GM21825 (cell line): ENCODE data around the gene GFOD1.
A peak's percentile ranks its signal among the peaks of the same experiment; 100 is the strongest.

Source experiments
- ATAC-seq: cut with Tn5 transposase; IDR thresholded peaks from one replicate; pipeline ENCODE4 v1.9.1; 2021; ENCODE audit warnings: mild to moderate bottlenecking, moderate library complexity; ENCODE audit not compliant: unreplicated experiment

Gene GFOD1

DNA sequence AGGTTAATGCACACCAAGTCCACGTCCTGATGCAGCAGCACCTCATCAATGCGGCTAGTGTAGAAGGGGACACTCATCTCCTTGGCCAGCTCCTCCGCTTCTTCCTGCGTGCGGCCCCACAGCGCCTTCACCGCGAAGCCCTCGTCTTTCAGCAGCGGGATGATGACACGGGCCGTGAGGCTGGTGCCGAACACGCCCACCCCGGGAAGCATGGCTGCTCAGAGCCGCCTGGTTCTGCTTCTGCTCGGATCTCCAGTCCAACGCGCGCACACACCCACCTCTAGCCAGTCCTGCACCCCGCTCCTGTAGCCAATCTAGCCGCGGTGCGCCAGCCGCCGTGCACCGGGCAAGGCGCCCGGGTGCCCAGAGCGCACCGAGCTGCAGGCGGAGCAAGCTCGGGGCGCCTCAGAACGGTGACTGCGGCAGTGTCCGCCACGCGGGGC, 700 bp downstream of the GFOD1 start:
- peak; percentile 17 for ATAC-seq

DNA sequence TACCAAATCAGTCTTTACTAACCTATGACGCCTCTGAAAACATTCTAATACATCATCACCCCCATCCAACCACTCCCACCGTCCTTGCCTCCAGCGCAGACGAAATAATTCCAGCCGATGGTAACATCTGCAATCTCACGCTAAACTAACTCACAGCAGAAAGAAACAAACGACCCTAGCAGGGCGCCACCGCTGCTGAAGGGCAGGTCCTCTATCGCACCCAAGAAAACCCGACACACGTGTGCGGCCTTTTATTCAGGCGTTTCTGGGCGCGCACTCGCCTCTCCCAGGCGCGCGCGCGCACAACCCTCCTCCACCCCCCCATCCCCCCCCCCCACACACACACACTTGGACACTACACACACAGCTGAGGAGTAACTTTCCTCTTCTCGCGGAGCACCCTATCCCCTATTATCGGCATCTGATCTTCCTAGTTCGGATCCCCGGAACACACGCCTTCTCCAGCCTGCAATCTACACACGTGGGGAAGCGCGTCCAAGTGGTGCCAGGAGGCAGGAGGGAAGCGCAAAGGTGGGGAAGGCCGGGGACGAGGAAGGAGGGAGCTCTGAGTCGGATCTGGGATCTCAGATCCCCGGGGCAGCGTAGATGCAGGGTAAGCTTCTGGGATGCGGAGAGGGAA, 1.4 kb downstream of the GFOD1 start:
- no peak for ATAC-seq

DNA sequence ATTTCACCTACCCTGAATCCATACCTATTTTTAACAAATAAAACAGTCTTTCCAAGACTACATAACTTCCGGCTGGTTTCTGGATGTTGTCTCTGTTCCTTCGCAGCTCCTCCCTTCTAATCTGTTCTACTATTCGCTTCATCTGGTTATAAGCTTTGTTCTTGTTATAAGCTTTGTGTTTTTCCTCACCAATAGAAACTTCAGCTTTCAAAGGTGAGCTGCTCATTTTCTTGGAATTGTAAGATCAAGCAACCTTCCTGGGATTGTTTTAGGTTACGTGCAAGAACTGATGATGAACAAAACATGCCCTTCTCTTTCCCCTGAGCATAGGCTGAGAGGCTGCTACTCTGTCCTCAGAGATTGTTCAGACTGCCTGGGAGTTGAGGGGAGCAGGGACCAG, 2.1 kb downstream of the GFOD1 start:
- ATAC-seq: no peak

DNA sequence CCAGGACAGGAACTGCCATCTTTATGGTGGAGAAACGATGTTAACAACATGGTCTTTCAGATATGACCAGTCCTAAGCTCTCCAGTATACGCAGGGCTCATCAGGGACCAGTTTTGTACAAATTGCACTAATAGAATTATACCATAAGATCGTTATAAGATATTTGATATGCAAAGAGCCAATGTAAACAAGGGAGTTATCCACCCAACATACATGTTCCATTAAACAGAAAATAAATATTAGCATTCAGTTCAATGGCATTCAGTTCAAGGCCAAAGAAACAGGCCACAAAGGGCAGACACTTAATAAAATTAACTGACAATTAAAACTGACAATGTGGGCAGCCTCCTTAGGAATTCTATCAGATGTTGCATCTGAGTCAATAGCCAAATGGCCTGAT, 2.6 kb downstream of the GFOD1 start:
- ATAC-seq: no peak

DNA sequence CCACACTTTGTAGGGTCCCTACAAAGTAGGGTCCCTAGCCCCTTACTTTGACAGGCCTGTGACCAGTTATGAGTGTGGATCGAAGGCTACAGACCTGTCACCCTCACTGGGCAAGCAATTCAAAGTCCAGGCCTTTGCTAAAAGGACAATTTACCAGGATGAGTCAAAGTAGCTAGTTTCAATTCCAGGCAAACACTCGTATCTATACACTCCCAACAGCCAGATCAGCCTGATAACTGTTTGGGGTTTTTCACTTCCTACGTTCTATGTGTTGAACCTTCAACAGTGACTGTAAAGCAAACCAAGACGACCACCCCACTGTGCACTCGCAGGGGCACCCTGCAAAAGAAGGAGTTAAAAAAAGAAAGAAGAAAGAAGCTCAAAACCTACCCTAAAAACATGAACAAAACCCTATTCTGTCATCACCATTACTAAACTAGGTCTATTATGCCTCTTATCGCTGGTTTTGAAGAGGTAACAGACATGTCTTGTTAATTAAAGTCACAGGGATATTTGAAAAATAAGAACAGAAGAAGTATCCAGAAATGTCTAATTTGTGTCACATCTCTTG, 3.2 kb downstream of the GFOD1 start:
- ATAC-seq: no peak

DNA sequence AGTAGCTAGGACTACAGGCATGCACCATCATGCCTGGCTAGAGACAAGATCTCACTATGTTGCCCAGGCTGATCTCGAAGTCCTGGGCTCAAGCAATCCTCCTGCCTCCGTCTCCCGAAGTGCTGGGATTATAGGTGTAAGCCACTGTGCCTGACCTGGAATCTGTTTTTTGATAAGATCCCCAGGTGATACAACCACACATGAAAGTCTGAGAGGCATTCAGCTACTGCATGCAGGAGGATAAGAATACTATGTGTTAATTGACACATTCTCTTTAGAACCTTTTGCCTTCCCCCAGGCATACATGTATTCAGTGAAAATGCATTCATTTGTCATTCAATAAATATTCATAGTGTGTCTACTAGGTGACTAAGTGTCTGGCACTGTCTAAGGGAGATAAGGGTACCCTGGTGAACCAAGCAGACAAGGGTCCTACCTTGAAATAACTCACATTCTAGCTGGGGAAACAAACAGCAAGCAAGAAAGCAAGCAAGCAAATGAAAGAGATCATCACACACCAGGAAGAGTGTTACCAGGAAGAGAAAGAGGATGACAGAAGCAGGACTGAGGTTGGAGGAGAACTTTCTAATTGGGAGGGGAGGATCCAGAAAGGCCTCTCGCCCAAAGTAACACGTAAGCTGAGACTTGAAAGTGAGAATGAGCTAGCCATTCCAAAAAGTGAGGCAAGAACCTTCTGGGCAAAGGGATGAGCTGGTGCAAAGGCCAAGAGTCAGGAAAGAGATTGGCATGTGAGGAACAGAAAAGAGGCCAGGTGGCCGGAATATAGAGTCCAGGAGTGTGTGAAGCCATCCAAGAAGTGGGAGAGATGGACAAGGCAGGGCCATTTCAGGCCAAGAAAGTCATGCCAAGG, 6.5 kb downstream of the GFOD1 start:
- no peak for ATAC-seq

DNA sequence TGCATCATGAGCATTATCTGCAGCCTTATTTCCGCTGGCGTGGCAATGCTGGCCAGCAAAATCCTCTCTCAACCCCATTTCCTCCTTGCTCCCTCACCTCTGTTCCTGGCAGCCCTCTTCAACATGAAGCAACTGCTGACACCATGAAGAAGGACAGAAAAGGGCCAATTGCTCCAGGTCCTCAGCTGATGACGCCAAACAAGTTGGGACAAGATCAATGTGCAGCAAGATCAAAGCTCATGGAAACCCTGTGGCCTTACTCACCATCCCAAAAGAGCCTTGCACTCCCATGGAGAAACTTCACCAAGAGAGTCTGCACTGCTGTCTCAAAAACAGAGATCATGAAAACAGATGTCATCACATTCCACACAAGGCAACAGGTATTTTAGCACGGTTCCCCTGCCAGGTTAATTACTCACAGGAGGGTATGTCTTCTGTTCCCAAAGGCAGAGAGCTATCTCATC, 7.4 kb downstream of the GFOD1 start:
- ATAC-seq: no peak

DNA sequence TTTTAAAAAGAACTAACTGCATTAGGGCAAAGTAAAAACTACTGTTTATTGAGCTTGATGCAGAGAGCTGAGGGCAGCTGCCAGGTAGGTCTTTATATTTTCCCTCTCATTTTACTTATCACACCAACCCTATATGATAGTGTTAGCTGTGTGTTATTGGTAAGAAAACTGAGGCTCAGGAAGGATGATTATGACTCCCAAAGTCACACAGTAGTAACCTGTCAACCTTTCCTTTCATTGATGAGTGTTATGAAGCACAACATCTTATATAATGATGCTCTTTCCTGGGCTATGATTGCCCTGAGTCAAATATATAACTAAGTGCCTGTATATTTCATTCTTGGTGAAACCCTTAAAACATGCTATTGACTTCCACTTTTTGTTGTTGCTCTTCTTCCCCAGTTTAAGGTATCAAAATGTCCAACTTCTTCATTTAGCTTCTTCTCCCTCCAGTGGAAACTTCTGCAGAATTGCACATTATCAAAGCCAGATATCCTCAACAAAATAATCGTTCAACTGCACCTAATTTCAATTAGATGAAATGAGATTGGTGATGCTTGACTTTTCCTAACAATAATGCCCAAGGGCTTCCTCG, 8.1 kb downstream of the GFOD1 start:
- no peak for ATAC-seq

DNA sequence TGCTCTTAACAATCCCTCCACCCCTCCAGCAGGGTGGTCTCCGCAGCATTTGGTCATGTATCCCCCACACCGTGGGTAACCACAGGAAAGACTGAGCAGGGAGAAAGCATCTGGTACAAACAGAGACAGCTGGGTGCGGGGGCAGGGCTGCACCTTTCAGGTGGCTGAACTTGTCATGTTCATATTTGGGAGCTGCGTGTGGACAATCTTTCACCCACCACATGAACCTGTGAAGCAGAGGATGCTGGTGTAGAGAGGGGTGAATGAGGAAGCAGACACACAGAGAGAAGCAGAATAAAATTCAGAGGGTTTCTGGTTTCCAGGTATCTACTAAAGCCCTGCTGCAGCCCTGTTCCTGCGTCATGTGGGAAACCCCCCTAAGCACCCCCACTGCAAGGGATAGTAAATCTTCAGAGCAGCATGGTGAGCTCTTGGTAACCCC, 8.9 kb downstream of the GFOD1 start:
- no peak for ATAC-seq

DNA sequence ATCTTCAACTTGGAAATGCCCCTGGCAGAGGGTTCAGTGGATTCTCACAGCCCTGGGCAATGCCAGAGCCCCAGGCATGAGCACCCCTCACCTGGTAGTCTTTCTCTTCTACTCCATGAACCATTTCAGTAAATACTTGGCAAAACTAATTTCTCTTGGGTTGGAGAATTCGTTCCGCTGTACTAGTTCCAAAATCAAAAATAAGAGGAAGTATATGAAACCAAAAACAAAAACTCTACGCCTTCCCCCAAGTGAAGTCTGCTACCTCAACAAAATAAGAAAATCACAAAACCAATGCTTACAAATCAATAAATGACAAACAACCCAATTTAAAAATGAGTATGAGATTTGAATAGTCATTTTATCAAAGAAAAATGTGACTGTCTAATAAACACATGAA, 12.6 kb downstream of the GFOD1 start:
- no peak for ATAC-seq

DNA sequence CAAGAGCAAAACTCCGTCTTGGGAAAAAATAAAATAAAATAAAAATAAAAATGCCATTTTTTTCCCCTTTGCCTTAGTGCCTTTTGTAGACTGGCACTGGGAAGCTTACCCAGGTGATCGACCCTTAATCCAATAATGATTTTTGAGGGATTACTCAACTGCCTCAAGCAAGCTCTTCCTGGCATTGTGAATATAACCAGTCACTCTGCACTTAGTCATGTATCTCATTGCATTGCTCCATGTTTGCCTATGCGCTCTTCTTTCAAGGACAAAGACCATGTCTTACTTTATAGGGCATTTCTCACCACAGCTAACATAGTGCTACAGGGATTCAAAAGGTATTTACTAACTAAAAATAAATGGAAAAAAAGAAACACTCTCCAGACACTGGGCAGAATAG, 13.0 kb downstream of the GFOD1 start:
- no peak for ATAC-seq

DNA sequence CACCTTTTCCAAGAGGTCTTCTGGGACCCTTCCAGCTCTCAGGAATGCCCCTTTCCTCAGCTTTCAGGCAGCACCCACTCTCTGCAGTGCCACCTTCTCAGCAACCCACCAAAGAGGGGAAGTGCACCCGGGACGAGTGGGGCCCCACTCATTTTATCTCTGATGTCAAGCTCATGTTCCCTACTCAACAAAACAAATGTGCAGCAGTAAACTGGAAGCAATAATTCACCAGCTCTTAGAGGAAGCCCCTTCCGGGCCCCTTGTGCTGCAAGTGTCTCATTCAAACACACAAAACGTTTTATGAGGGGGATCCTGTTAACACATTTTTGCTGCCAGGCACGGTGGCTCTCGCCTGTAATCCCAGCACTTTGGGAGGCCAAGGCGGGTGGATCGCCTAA, 13.6 kb downstream of the GFOD1 start:
- ATAC-seq: no peak

DNA sequence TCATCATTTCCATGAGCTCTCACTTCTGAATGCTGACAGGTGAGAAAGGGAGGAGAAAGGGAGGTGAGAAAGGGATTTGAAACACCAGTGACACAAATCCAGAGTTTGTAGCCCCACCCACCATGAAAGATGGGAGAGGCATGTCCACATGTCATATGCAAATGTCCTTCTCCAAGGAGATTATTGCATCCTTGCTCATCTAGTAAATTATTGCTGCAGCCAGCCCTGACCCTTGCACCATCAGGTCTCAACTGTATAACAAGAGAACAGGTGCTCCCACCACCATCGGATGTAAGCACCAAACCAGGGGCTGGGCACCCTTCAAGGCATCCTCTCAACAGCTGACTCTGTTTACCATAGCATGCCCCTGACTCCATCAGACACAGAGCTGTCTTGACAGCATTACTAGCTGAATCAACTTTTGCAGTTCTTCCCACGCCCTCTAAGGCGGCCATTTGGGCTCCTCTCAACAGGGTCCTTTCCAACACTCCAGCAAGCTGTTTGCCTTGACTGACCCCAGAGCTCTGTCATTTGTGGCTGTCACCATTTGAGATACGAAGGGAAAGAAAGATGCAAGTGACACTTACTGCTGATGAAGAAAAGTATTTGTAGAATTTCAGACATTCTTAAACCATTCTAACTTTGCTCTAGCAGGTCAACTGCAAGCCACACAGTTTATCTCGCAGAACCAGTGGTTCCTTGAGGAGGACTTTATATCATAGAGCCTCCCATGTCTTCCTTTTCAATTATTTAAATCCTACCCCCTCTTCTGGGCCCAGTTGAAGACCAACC, 14.2 kb downstream of the GFOD1 start:
- no peak for ATAC-seq

DNA sequence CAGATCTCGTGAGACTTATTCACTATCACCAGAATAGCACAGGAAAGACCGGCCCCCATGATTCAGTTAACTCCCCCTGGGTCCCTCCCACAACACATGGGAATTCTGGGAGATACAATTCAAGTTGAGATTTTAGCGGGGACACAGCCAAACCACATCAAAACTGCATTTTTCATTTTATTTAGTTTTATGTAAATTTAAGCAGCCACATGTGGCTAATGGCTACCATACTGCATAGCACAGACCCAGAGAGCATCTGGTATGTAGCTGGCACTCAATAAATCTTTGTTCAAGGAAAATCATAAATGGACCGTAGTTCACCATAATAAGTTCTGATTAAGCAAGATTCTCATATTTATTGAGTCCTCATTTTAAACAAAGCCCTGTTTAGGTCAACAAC, 15.3 kb downstream of the GFOD1 start:
- no peak for ATAC-seq

DNA sequence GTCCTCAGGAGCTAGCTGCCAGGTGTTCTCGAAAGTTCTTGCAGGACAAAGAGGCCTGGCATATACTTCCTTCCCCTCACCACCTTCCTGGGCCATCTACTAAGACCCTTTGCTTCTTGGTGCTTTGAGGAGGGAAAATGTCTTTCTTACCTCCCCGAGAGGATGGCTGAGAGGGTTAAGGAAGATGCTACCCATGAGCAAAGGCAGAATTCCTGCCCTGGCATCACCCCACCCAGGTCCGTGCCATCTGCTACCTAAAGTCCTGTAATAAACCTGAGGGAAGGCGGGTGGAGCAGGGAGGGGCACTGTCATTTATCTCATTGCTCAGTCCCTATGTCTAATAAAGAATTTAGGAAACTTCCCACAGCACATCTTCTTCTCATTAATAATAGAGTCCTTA, 16.2 kb downstream of the GFOD1 start:
- no peak for ATAC-seq

DNA sequence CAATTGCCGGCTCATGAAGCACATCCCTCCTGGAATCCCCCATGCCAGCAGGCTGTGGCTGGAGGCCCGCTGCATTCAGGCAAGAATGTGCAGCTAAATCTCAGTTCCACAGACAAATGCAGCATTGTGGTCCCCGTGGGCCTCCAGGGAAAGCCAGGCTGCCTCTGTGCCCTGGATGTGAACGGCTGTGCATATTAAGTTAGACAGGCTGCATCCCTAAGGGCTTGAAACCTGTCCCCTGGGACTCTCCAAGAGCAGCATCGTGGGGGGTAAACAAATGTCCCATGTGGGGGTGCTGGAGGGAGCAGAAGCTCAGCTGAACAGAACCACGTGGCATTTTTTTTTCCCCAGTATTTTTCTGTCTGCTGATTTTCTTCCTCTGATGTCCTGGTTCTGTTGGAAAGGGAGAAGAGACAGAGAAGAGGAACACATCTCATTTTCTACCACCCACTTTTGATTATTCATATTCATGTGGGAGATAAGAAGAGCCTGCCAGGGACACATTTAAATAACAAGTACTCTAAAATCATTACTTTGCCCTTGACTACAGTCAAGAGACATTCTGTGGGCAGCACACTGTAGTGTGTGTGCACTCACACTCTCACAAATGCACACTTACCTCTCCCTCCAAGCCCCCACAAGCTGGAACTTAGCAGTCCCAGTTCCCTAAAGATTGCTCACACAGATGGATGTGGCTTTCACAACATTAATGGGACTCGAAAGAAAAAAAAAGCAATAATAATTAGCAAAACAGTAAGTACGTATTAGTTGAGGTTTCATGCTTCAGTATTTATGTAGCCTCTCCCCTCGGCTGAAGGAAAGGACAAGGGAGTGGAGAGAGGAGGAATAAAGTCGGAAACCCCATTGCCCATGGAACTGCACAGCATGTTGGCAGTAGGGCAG, 16.9 kb downstream of the GFOD1 start:
- no peak for ATAC-seq

DNA sequence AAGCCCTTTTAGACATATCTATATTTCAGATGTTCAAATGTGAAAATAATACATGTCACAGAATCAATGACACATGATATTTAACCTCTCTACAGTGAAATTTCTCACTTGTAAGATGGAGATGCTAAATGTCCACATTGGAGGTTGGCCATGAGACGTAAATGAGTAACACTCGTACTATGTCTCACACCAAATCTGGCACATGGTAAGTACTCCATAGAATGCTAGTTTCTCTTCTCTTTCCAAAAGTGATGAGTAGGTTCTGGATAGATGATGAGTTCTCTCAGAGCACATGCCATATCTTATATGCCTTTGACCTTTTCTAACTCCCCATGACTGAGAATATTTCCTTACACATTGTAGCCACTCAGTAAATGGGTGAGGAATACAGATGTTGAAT, 17.7 kb downstream of the GFOD1 start:
- ATAC-seq: no peak

DNA sequence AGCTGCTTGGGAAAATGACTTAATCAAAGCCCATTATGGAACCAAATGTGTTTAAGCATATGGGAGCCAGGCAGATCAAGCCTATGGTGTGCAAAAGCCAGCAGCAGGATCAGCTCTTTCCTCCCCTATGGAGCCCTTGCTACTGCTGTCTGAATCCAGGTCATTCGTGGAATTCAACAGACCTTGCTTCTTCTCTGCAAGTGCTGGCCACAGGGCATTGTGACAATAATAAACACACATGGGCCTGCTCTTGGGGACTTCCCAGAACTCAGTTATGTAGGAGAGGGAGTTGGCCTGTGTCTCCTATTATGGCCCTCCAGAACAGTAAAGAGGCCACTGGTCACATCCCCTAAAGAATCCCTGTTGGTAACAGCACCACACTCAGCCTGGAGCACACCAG, 18.6 kb downstream of the GFOD1 start:
- no peak for ATAC-seq

DNA sequence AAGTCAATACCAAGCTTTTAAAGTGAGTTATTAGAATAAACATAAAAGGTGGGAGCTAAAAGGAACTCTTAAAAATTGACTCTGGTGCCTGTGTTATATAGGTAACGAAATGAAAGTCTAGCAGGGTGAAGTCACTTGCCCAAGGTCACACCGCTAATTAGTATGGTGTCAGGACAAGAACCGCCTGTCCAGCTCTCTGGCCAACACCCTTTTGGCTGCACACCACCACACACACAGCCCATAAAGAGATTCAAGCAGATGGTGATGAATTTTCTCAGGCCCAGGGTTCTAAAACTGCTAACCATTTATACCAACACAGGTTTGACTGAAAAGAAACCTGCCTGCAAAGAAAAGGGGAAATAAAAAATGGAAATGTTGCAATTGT, 20.2 kb downstream of the GFOD1 start:
- no peak for ATAC-seq
